ENCODE measurements around the gene MRPL2.
"Not testable (repeated sequence)": the region's sequence is repeated elsewhere in the genome, so short reads cannot be mapped to it uniquely, and the experiment has no call there.

MRPL2 gene

DNA sequence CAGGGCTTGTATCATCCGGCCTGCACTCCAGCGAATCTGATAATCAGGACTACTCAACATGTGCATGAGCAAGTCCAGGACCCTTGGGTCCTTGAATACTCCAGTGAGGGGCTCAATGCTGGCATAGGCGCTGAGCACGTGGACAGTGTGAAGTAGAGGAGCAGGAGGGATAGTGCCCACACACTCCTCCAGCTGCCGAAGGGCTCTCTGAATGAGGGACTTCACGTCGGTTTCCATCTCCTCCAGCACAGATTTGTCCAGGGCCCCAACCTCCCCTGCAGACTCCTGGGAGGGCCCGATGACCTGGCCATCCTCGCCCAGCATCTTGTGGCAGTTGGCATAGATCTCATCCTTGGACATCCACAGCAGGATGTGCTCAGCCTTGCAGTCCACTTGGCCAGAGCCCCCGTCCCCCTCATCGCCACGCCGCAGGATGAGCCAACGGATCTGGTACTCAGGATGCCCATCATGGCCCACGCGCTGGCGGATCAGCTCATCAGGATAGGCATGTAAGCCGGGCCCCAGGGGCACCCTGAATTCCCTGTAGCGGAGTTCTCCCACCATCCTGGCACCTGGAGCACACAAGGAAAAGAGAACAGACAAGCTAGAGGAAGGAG is 6.9 kb downstream of the MRPL2 start:
- DNase-seq: no peak

DNA sequence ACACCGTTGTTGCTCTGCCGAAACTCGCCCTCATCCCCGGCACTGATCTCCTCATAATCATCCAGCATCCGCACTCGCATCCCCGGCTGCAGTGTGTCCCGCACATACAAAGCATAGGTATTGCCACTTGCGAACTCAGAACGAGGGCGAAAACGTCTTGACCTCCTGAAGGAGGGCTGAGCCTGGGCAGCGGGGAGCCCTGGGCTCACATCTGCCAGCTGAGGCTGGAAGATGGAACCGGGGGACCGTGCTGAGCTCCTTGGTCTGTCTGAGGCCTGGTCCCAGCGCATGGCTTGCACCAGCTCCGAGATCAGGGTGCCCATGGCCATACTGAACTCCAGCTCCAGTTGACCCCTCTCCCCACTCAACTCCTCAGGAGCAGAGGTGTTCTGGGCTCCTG is 8.3 kb downstream of the MRPL2 start:
- DNase-seq: no peak

GRCh38 chr6:43047998-43048397 is 11.2 kb downstream of the MRPL2 start:
- DNase-seq: no peak

DNA sequence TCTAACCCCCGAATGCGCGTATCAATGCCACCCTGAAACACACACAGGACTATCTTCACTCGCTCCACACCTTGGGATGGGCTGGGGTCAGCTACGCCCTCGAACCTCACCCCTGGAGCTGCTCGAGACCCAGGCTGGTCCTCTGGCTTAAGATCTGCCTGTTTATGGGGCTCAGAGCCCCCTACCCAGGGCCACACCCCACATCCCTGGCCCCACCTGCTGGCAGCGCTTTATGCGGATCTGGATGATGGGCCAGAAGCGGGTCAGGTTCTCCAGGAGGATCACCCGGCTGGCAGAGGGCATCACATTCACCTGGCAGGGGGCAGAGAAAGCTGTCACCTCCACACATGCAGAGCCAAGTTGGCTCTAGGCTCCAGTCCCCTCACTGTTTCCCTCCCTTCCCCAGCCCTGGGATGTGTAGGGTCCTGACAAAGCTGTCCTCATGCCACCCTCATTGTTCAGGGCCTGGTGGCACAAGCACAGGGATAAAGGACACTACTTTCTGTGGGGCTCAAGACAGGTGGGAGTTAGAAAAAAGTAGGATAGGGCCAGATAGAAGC is 13.8 kb downstream of the MRPL2 start:
- DNase-seq: no peak

GRCh38 chr6:43043310-43043709 is 15.9 kb downstream of the MRPL2 start:
- no peak for DNase-seq

DNA sequence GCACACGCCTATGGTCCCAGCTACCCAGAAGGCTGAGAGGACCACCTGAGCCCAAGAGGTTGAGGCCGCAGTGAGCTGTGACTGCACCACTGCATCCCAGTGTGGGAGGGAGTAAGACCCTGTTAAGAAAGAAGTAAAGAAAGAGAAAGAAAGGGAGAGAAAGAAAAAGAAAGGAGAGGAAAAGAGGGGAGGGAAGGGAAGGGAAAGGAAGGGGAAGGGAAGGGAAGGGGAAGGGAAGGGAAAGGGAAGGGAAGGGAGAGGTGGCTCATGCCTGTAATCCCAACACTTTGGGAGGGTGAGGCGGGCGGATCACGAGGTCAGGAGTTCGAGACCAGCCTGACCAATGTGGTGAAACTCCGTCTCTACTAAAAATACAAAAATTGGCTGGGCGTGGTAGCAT is 17.8 kb downstream of the MRPL2 start:
- not testable (repeated sequence) for DNase-seq

DNA sequence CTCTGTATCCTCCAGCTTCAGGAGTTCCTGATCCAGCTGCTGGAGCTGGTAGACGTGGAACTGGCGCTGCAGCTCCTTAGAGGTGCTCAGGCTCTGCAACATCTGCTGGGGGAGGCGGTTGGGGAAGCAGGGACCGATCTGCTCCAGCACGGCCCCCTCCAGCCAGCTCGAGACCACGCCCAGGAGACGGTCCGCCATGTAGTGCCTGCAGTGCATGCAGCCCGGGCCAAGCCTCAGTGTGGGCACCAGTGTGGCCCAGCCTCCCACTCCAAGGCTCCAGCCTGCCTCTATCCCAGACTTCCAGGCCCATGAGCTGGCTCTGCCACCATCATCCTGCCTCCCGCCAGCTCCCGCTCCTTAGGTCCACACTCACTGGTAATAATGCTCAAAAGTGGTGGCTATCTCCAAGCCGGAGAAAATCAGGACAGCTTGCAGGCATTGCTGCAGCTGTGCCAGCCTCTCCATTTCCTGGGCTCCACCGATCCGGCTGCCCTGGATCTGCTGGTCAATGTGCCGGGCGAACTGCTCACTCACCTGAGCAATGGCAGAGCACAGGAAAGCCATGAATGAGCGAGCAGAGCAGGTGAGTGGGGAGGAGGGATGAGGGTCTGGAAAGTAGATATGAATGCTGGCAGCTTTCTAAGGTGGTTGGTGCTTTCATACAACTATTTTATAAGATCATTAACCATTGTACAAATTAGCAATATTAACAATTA is 18.5 kb downstream of the MRPL2 start:
- DNase-seq: no peak

DNA sequence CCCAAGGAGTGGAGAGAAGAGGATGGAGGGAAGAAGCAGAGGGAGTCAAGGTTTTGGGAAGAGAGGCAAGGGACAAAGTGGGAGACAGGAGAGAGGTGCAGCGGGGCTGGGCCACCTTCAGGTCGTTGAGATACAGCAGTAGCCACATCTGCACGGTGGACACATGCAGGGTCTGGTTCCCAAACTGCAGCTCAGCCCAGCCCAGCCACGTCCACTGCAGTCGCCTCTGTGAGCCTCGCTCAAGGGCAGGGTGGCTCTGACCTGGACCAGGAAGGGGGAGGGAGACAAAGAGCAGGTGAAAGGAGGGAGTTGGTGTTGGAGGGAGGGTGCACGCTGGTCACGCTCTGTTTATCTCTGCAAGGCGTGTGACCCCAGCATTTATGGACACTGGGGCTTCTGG is 20.5 kb downstream of the MRPL2 start:
- DNase-seq: no peak

DNA sequence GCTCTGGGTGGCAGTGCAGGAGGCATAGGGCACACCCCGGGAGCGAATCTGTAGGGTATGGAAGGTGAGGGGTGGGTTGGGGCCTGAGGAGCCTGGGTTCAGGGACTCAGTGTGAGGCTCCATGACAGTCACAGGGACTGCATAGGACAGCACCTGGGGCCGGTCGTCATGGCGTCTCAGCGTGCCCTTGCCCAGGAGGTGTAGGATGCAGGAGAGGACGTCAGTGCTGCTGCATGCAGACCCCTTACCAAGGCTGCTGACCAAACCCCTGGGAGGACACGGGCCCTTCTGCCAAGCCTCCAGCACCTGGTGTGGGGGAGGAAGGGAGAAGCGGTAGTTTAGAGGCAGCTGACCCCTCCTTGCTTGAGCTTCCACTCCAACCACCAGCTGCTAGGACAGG is 21.5 kb downstream of the MRPL2 start:
- DNase-seq: no peak

GRCh38 chr6:43037197-43037596 is 22.0 kb downstream of the MRPL2 start:
- DNase-seq: no peak

GRCh38 chr6:43036712-43037111 is 22.5 kb downstream of the MRPL2 start:
- no peak for DNase-seq

DNA sequence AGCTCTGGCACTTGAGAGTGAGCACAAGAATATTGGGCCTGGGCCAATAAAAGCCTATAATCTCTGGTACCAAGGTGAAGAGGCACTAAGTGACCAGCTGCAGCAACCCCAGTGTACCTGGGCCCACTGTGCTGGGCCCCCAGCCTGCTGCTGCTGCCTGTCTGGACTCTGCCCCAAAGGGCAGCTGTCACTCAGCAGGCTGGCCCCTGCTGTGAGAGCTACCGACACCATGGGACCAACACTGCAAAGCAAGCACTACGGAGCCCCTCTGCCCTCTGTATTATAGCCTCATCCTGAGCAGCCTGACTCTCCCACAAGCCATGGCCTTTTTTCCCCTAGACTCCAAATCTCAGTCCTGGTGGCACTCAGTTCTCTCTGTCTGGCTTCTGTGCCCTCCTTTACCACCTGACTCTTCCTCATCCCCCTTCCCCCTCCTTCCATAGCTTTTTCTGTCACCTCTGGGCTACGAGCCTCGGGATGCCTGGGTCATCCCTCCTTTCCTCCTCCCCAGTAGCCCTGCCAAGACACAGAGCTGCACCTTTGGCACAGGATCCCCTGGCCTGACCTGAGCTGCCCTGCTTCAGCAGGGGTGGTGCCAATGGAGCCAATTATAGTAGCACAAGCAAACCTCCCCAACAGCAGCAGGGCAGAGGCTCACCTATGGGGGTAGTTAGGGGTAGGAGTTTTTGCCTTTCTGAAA is 23.6 kb downstream of the MRPL2 start:
- no peak for DNase-seq

DNA sequence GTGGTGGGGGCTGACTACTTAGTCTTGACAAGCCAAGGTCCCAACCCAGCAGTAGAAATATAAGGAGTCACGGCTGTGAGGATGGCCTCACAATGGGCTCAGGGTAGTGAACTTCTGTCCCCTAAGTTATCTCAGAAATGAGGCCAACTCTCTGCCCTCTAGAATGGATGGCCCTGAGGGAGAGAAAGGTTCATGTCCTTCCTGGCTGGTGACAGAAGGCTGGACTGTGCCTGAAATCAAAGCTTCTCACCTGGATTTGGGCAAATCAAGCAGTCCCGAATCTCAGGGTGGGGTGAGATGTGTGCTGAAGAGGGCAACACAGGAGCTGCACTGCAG is 25.1 kb downstream of the MRPL2 start:
- no peak for DNase-seq

DNA sequence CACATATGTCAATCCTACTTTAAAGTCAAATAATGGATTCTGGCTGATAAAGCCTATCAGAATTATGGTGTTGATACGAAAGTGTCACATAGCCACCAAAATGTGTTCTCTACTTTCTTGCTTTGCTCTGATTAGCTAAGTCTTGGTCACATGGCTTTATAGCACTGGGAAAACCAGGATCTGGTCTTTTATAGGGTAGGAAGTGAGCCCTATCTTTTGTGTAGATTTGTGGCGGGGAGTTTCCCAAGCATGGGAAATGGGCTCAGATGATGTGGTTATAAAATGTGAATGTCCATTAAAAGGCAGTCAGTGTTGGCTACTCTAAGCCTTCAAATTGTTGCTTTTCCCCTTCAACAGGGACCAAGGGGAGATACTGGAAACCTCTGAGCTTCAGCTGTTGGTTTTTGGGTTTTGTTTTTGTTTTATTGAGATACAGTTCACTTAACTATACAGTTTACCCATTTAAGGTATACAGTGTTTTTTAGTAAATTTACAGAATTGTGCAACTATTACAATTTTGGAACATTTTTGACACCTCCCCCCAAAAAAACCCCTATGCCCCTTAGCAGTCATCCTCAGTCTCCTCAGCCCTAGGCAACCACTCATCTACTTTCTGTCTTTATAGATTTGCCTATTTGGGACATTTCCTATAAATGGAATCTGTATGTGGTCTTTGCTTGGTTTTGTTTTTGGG is 25.6 kb downstream of the MRPL2 start:
- DNase-seq: no peak

GRCh38 chr6:43032326-43032725 is 26.9 kb downstream of the MRPL2 start:
- DNase-seq: no peak

DNA sequence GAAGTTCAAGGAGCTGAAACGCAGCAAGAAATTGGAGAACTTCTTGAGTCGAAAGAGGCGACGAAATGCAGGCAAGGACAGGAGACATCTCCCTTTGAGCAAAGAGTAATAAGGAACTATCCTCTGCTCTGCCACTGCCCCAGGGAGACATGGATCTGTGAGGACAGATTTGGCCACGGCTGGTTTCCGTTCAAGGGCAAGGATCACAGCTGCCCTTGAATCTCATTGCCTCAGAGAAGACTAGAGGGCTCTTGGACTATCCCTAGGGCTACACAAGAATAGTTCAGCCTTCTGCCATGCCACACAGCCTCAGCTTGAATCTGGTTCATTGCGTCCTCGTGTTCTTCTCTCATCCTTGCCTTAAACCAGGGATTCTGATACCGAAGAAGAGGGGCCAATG is 30.1 kb downstream of the MRPL2 start:
- DNase-seq: no peak

- no peak for DNase-seq
Observed at GRCh38 chr6:43026365-43026764, 32.9 kb downstream of the MRPL2 start.

- no peak for DNase-seq
Observed at GRCh38 chr6:43024436-43024835, 34.8 kb downstream of the MRPL2 start.

- DNase-seq: peak; percentile 80
Observed at GRCh38 chr6:43021270-43022047, 37.8 kb downstream of the MRPL2 start, which contains the start of gene RRP36. Gene RRP36, plus strand, starts transcription at chr6:43021623. Its CDS starts 32 bp downstream, at chr6:43021655.

DNA sequence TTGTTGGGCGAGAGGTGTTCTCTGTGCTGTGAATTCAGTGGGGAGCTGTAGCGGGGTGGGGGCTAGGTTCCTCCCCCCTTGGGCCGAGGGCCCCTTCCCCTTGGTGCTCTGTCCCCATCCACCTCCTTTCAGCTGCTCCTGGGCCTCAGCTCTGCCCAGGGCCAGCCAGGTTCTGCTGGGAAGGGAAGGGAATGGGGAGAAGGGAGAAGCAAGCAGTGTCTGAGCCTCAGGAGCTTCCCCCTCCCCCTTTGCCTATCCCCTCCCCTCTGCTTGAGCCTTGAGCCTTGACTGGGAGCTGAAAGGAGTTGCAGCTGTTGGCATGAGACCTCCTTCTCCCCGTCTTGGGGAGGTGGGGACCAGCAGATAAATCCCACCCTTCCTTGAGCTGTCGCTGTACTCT is 38.4 kb downstream of the MRPL2 start:
- DNase-seq: no peak

- DNase-seq: no peak
Observed at GRCh38 chr6:43020052-43020705, 39.1 kb downstream of the MRPL2 start.

DNA sequence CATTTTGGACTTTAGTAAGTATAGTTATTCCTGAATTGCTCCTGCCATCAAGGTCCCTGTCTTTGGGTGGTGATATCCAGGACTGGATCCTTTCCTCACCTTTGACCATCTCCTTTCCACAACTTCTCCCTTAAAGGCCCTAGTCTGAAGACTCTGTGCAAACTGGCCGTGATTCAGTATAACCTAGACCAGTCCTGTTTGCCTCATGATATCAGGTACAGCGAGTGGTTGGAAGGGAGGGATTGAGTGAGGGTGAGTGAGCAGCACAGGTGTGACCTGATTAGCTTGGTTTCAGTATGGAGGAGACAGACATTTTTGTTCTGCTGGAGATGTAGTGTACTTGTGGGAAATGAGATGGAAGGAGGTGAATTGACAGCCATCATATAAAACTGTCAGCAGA is 40.1 kb downstream of the MRPL2 start:
- no peak for DNase-seq
